Small intestine (tissue), 7 donors: Measurements from ENCODE around the gene CERK. TPM values are rescaled to one million over a fixed set of nuclear protein-coding genes. Genes with fewer than 3 reads are reported as not detected.
A peak's percentile ranks its signal among the peaks of the same experiment; 100 is the strongest.

ENCODE experiments used
- DNase-seq, 2 donors: peaks; one replicate each; pipeline versions ENCODE4 v3.0.0 to v3.0.0-alpha.2; 2013
- FAIRE-seq: peaks from 2 replicates; lab custom pipeline; 2012; peaks lifted over from hg19 to GRCh38; lab: Jason Lieb, UNC
- H3K27ac ChIP-seq, 3 donors: one replicate each; pipeline ENCODE4 v1.5.1; 2013; ENCODE audit warnings: low read length in 2 of 3, mild to moderate bottlenecking in 2 of 3, control low read depth in 1 of 3, inconsistent platforms in 1 of 3, low read depth in 1 of 3, moderate library complexity in 1 of 3
- H3K27me3 ChIP-seq, 3 donors: one replicate each; pipeline ENCODE4 v1.6.1; 2013; ENCODE audit warnings: low read length in 3 of 3, inconsistent platforms in 1 of 3; ENCODE audit not compliant: control insufficient read depth in 3 of 3, insufficient read depth in 3 of 3
- H3K36me3 ChIP-seq, 3 donors: one replicate each; pipeline ENCODE4 v1.6.1; 2013; ENCODE audit warnings: low read length in 3 of 3, inconsistent platforms in 1 of 3, low read depth in 1 of 3, mild to moderate bottlenecking in 1 of 3, moderate library complexity in 1 of 3; ENCODE audit not compliant: control insufficient read depth in 3 of 3, insufficient read depth in 2 of 3
- H3K4me1 ChIP-seq, 3 donors: one replicate each; pipeline ENCODE4 v1.6.1; 2013; ENCODE audit warnings: low read length in 2 of 3, inconsistent platforms in 1 of 3, low read depth in 1 of 3, mild to moderate bottlenecking in 1 of 3, moderate library complexity in 1 of 3; ENCODE audit not compliant: control insufficient read depth in 3 of 3, insufficient read depth in 2 of 3
- H3K4me3 ChIP-seq, 3 donors: one replicate each; pipeline ENCODE4 v1.5.1; 2013; ENCODE audit warnings: low read length in 3 of 3, control low read depth in 1 of 3, inconsistent platforms in 1 of 3, low read depth in 1 of 3, mild to moderate bottlenecking in 1 of 3, moderate library complexity in 1 of 3
- H3K9me3 ChIP-seq, 2 donors: one replicate each; pipeline ENCODE4 v1.6.1; 2013; ENCODE audit warnings: low read depth in 1 of 2, low read length in 1 of 2; ENCODE audit not compliant: control insufficient read depth in 2 of 2, insufficient read depth in 1 of 2
- WGBS, 3 donors: extraction: QIAGEN DNeasy Blood & Tissue Kit; methylation state at CpG; one replicate each; pipeline ENCODE4 v1.1.7; 2013; 5-methylcytosine and 5-hydroxymethylcytosine counted together
- polyA plus RNA-seq, 4 donors: library from polyadenylated mRNA; stranded (reverse) in 3 of 4; unstranded in 1 of 4; fragments of 200-250 nt in 3 of 4; fragments of 120-200 nt in 1 of 4; gene quantifications; one replicate each; pipeline versions ENCODE4 v1.2.1 to v1.2.3, GENCODE V29; 2013
- donor health status: healthy with polysubstance abuse.
- donor health status: control.
- donor health status: control.
- donor health status: Bipolar disorder and iron deficiency.
- donor health status: healthy.

CERK gene
- polyA plus RNA-seq, 4 donors: 43.7 to 84.7 (median 59.7) TPM

DNA sequence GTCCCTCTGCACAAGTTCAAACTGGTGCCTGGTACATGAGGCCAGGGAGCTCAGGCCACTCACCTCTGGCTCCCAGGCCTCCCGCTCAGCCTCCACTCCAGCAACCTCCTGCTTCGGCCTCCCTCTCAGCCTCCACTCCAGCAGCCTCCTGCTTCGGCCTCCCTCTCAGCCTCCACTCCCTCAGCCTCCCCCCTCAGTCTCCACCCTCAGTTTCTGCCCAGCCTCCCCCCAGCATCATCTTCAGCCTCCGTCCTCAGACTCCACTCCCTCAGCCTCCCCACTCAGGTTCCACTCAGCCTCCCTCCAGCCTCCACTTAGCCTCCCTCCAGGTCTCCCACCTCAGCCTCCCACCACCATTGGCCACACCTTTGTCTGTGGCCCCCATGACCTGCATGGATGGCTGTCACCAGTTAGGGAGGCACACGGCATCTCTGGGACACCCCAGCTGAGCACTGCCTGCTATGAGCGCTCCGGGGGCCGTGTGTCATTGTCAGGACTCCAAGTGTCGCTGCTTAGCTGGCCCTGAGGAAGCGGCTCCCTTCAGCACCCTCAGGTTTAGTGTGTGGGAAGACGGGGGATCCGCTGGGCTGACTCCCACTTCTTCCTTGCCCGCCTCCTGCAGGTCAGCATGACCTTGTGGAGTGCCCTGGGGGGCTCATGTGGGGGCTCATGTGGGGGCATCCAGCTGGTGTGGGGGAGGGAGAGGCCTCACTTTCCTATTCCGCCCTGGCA lies 78.8 kb downstream of the CERK start:
- Histone ChIP-seq H3K27ac (peak overlapping the region in 2 of 3 donors; percentile 88 to 95), H3K4me1 (peaks cover 0 to 36% (median 8%) of the 10 kb centered on the region in 3 donors), H3K9me3 (no peaks in the 10 kb centered on the region), H3K4me3 (no peak overlapping the region), H3K27me3 (no peaks in the 10 kb centered on the region), H3K36me3 (peaks cover 0 to 87% (median 9%) of the 10 kb centered on the region in 3 donors)
- DNase-seq: no peak
- WGBS, 3 donors: 94 to 96% (median 96%) methylated on average over 14 of the region's 14 CpGs
- FAIRE-seq: no peak

DNA sequence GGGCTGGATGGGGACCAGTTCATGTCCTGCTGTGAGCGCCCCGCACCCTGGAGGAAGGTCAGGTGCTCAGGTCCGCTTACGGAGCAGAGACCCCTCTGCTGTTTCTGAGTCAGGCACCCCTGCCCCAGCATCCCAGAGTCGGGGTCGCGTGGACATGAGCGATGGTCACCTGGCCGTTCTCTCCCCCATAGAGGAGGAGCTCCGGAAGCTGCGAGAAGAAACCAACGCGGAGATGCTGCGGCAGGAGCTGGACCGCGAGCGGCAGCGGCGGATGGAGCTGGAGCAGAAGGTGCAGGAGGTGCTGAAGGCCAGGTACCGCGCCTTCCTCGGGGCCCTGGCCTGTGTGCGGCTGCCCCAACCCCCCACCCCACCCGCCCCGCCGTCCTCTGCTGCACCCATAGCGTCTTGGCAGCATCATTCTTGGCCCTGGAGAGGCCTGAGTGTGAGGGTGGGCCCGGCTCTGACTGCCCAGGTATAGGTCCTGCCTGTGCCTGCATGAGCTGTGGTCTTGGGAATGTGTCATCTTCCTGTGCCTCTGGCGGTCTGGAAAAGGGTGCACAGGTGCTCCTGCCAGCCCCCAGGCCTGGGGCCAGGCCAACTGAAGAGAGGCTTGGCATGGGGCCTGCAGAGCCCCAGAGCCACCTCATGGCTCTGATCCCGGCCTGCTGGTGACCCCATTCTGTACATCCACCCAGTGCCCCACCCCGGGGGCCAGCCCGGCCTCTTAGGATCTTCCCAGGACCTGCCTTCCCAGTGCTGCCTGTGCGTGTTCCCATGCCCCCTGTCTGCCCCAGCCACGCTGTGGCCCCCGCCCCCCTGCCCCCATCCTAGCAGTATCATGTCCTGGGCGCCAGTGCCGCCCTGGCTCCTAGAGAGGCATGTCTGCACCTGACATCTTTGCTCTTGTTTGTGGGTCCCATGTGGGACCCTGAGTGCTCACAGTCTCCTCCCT lies 79.8 kb downstream of the CERK start:
- Histone ChIP-seq H3K4me3 (no peak overlapping the region), H3K4me1 (peaks cover 4 to 43% (median 10%) of the 10 kb centered on the region in 3 donors), H3K36me3 (peaks cover 0 to 87% (median 9%) of the 10 kb centered on the region in 3 donors), H3K27me3 (no peaks in the 10 kb centered on the region), H3K9me3 (no peaks in the 10 kb centered on the region), H3K27ac (no peak overlapping the region)
- WGBS, 3 donors: 91 to 94% (median 93%) methylated on average over 30 to 37 of the region's 37 CpGs
- DNase-seq: no peak
- FAIRE-seq: no peak

DNA sequence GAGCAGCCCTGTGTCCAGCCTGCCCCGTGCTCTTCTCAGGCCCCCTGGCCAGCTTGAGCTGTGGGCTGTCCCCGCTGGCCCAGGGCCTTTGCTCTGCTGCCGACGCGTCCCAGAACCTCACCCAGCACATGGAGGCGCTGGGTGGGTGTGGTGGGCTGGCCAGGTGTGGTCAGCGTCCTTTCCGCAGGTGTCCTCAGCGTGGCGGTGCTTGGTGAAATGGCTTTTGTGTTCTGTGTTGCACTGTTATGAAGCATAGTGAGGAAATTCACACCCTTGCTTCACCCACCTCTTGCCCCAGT lies 80.4 kb downstream of the CERK start:
- Histone ChIP-seq H3K27me3 (no peaks in the 10 kb centered on the region), H3K4me3 (no peak overlapping the region), H3K27ac (no peak overlapping the region), H3K36me3 (peaks cover 0 to 83% (median 4%) of the 10 kb centered on the region in 3 donors), H3K9me3 (no peaks in the 10 kb centered on the region), H3K4me1 (peaks cover 8 to 49% (median 14%) of the 10 kb centered on the region in 3 donors)
- FAIRE-seq: no peak
- 96 to 99% (median 98%) methylated on average over 10 of the region's 10 CpGs for WGBS, 3 donors
- no peak for DNase-seq

DNA sequence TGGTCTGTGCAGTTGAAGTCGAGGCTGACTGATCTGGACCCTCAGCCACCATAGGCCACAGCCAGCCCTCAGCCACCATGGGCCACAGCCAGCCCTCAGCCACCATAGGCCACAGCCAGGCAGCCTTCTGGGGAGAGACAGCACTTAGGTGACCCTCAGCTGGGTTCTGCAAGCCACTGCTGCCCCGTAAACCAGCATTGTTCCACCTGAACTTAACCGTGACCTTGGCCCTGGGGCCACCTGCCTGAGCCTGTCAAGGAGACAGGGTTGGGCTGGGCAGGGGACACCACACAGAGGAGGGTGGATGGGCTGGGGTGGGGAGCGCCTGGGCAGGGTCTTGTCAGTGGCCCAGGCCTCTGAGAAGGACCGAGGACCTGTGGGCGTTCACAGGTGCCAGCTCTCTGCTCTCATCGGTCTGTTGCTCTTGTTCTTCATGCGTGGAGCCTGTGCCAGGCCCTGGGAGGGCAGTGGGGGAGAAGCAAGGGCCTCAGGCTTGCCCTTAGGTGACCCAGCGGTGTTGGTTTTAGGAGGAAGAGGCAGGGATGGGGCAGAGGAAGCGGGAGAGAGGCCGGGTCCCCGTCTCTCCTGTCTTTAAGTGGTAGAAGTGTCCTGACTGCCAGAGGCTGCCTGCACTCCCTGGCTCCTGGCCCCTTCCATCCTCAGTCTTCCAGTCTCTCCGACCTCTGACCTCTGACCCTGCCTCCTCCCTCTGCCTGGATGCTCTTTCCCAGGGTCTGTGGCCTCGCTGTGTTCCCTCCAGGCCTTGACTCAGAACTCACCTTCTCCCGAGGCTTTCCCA lies 81.0 kb downstream of the CERK start:
- H3K27ac ChIP-seq: no peak overlapping the region
- H3K9me3 ChIP-seq: no peaks in the 10 kb centered on the region
- 86 to 93% (median 89%) methylated on average over 15 of the region's 15 CpGs for WGBS, 3 donors
- no peak for DNase-seq
- no peak overlapping the region for H3K4me3 ChIP-seq
- no peaks in the 10 kb centered on the region for H3K27me3 ChIP-seq
- FAIRE-seq: no peak
- H3K4me1 ChIP-seq: peaks cover 14 to 55% (median 14%) of the 10 kb centered on the region in 3 donors
- peaks cover 0 to 77% (median 4%) of the 10 kb centered on the region in 3 donors for H3K36me3 ChIP-seq

DNA sequence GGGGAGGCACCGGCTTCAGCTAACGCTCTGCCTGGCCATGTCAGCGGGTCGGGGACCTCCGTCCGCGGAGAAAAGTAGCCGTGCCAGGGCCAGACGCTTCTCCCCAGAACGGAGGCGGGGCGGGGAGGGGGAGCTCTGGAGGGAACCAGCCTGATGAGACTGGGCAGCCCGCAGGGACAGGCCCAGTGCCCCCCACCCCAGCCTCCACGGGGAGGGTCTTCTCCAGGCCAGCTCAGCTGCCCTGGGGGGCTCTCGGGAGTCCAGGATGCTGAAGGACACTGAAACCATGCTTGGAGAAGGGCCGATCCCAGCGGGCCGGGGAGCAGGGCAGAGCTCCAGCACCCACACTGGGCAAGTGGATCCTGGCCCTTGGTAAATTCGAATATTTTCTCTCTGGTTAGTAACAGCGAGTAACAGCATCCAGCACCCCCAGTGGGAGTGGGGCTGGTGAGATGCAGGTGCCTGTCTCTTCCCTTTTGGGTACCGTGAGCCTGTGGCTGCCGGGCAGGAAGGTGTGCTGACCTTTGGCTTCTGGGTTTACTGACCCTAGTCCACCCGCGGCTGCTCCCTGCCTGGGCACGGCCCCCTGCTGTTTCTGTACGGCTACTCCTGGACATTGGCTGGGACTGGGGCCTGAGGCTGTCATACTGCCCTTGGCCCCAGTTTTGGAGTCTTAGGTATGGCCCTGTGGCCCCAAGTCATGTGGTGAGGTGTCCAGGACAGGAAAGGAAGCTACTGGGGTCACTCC lies 82.0 kb downstream of the CERK start:
- Histone ChIP-seq H3K4me3 (no peak overlapping the region), H3K36me3 (peaks cover 0 to 77% (median 4%) of the 10 kb centered on the region in 3 donors), H3K27me3 (no peaks in the 10 kb centered on the region), H3K9me3 (no peaks in the 10 kb centered on the region), H3K4me1 (peaks cover 12 to 56% (median 15%) of the 10 kb centered on the region in 3 donors), H3K27ac (no peak overlapping the region)
- DNase-seq: no peak
- no peak for FAIRE-seq
- WGBS, 3 donors: 87 to 92% (median 89%) methylated on average over 25 to 26 of the region's 26 CpGs

DNA sequence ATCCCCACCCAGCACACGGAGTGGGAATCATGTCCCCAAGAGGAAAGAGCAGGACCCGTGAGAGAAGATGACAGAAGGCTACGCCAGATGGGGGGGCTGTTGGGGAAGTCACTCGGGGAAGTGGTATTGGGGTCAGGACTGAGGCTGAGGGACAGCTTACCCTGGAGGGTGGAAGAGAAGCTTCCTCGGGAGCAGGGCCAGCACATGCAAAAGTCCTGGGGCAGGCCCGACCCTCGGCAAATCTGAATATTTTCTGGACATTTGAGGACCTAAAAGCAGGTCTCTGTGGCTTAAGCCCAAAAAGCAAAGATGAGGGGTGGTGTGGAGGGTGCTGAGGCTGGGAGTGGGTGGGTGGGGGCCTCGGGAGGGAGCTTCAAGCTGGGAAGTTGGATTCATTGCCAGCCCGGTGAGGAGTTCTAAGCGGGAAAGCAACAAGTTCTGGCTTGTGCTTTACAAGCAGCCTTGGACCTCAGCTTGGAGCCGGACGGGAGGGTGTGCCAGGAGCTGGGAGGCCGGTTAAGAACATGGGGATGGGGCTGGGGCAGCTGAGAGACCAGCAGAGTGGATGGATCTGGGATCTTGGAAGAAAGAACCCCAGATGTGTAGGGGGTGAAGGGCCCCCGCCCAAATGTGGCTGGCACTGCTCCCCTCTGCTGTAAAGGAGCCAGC lies 83.0 kb downstream of the CERK start:
- FAIRE-seq (no peak), DNase-seq (no peak)
- H3K4me1 ChIP-seq: peaks cover 9 to 48% (median 15%) of the 10 kb centered on the region in 3 donors
- peaks cover 0 to 83% (median 4%) of the 10 kb centered on the region in 3 donors for H3K36me3 ChIP-seq
- 89 to 95% (median 92%) methylated on average over 14 of the region's 14 CpGs for WGBS, 3 donors
- no peak overlapping the region for H3K4me3 ChIP-seq
- H3K9me3 ChIP-seq: no peaks in the 10 kb centered on the region
- no peak overlapping the region for H3K27ac ChIP-seq
- no peaks in the 10 kb centered on the region for H3K27me3 ChIP-seq

DNA sequence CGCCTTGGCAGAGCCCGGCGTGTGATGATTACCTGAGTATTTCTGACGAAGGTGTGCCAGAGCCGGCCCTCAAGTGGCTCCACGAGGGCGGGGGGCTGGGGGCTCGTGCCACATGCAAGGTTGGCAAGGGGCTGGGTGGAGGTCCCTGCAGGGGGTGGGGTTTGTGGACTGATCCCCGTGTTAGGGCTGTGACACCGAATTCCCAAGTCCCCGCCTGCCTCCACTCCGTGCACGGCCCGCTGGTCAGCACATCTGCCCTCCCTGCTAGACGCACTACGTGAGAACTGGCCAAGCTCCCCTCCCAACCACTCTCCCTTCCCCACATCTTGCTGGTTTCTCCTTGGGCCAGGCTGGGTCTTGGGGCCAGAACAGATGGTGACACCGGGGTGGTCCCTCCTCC lies 83.6 kb downstream of the CERK start:
- DNase-seq: no peak
- Histone ChIP-seq H3K36me3 (peaks cover 0 to 80% (median 4%) of the 10 kb centered on the region in 3 donors), H3K27me3 (no peaks in the 10 kb centered on the region), H3K27ac (no peak overlapping the region), H3K9me3 (no peaks in the 10 kb centered on the region), H3K4me1 (peaks cover 6 to 47% (median 18%) of the 10 kb centered on the region in 3 donors), H3K4me3 (no peak overlapping the region)
- FAIRE-seq: no peak
- 88 to 97% (median 93%) methylated on average over 14 to 17 of the region's 17 CpGs for WGBS, 3 donors
